Measurements from ENCODE around the gene FAHD2B. TPM values are rescaled to one million over a fixed set of nuclear protein-coding genes. Genes with fewer than 3 reads are reported as not detected.
"Not testable (repeated sequence)": the region's sequence is repeated elsewhere in the genome, so short reads cannot be mapped to it uniquely, and the experiment has no call there.

The FAHD2B gene, protein sequence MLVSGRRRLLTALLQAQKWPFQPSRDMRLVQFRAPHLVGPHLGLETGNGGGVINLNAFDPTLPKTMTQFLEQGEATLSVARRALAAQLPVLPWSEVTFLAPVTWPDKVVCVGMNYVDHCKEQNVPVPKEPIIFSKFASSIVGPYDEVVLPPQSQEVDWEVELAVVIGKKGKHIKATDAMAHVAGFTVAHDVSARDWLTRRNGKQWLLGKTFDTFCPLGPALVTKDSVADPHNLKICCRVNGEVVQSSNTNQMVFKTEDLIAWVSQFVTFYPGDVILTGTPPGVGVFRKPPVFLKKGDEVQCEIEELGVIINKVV
- 20.3 TPM for polyA plus RNA-seq (2013, experiment 1 of 2)
- polyA plus RNA-seq (2013, experiment 2 of 2) = 19.6 TPM

DNA sequence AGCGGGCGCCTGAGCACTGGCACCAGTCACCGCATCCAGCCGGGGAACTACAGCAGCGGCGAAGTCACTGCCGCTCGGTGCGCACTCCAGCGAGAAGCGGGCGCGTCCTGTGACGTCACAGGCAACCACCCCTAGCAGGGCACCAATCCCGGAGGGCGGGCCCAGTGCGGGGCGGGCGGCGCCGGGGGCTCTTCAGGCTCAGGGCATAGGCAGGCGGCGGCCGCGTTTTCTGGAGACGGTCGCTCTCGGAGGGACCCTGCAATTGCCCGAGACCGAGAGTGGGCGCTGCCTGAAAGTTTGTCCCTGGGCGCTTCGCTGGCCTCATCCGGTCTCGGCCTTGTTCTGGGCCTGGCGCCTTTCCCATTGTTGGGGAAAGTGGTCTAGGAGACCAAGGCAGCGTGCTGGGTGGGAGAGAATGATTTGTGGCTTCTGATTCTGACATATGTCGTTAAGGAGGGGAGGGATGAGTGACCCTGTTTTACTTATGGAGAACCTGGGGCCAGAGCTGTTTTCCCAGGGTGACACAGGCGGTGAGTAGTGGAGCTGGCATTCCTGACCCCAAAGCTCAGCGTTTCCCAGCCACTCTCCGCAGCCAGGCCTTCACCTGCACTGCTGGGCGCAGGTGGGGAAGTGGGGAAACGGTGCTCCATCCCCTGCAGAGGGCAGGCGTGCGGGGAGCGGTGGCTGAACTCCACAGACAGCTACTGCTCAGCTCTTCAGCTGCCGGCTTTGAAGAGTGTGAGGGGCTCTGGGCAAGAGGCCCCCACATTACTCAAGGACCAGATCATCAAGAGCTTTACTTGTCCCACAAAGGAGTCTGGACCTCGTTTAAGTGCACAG, at the start of gene FAHD2B:
Gene FAHD2B (minus strand): TSS at position 111 of the 840 bp plus-strand sequence. CDS start 3,176 bp downstream, outside the sequence.
- Histone ChIP-seq H3K4me3 (ENCODE audit: low read length in 2 of 2) (peak within 1 kb of the TSS; percentile 44 to 65), H2AK5ac (ENCODE audit: low read depth, low read length) (peak within 1 kb of the TSS; percentile 84), H3K4me2 (ENCODE audit: insufficient read depth, low read length, poor library complexity, severe bottlenecking) (peak within 1 kb of the TSS; percentile 45), H2AFZ (ENCODE audit: low read length) (peak within 1 kb of the TSS; percentile 81), H3K9ac (ENCODE audit: low read depth, low read length, poor library complexity) (peak within 1 kb of the TSS; percentile 44)
- not testable (repeated sequence) for H2BK12ac ChIP-seq (ENCODE audit: low read length); H2BK15ac ChIP-seq (ENCODE audit: low read length); H2BK120ac ChIP-seq (ENCODE audit: low read depth, low read length); H3K4ac ChIP-seq (ENCODE audit: low read length); H4K91ac ChIP-seq (ENCODE audit: low read depth, low read length, poor library complexity); H4K8ac ChIP-seq (ENCODE audit: low read depth, low read length); H2BK5ac ChIP-seq (ENCODE audit: low read length); H3K36me3 ChIP-seq (replicated peaks in 1 of 2; ENCODE audit: control insufficient read depth in 2 of 2, insufficient read depth in 2 of 2, low read length in 2 of 2); H3K14ac ChIP-seq (ENCODE audit: low read length); H3K9me3 ChIP-seq (replicated peaks in 1 of 2; ENCODE audit: control insufficient read depth in 2 of 2, insufficient read depth in 1 of 2, low read depth in 1 of 2, low read length in 2 of 2); H3K79me1 ChIP-seq (ENCODE audit: low read depth, low read length); H3K27me3 ChIP-seq (ENCODE audit: control insufficient read depth in 3 of 3, insufficient read depth in 3 of 3, low read depth in 1 of 3, low read length in 3 of 3); H3K4me1 ChIP-seq (ENCODE audit: control insufficient read depth in 2 of 2, insufficient read depth in 1 of 2, low read depth in 1 of 2, low read length in 2 of 2); H3K27ac ChIP-seq (replicated peaks; ENCODE audit: low read length); H3K23ac ChIP-seq (ENCODE audit: low read depth, low read length, poor library complexity); H3K18ac ChIP-seq (ENCODE audit: low read length)
- no CpG with 5 or more reads among the region's 48 CpGs for WGBS, 2 donors (ENCODE audit: extremely low coverage in 2 of 2, insufficient read length in 2 of 2, insufficient replicate concordance in 1 of 2)
- DNase-seq (ENCODE audit: low spot score) = peak; percentile 64

DNA sequence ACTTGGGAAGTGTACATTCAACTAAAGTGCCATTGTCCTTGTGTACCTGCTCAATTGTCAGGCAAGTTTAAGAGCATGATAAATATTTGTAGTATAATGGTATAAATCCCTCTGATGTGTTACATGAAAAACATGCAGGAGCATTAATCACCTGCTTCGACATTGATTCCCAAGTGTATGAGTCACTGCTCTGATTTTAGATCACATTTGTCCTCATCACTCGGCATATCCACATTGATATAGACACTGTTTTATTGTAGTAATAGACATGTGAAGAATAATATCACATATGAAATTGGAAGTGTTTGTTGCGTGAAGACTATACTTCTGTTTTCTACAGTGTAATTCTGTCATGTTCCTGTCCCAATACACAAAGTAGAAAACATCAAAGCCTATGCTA, 49.3 kb upstream of the FAHD2B start:
- H3K9me3 ChIP-seq (replicated peaks in 1 of 2; ENCODE audit: control insufficient read depth in 2 of 2, insufficient read depth in 1 of 2, low read depth in 1 of 2, low read length in 2 of 2) = not testable (repeated sequence)

DNA sequence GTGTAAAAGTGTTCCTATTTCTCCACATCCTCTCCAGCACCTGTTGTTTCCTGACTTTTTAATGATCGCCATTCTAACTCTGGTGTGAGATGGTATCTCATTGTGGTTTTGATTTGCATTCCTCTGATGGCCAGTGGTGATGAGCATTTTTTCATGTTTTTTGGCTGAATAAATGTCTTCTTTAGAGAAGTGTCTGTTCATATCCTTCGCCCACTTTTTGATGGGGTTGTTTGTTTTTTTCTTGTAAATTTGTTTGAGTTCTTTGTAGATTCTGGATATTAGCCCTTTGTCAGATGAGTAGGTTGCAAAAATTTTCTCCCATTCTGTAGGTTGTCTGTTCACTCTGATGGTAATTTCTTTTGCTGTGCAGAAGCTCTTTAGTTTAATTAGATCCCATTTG, 34.4 kb upstream of the FAHD2B start:
- H3K23ac ChIP-seq (ENCODE audit: low read depth, low read length, poor library complexity); H3K14ac ChIP-seq (ENCODE audit: low read length); H3K27me3 ChIP-seq (ENCODE audit: control insufficient read depth in 3 of 3, insufficient read depth in 3 of 3, low read depth in 1 of 3, low read length in 3 of 3); H2AK5ac ChIP-seq (ENCODE audit: low read depth, low read length); H3K4ac ChIP-seq (ENCODE audit: low read length); H3K9ac ChIP-seq (ENCODE audit: low read depth, low read length, poor library complexity); DNase-seq (ENCODE audit: low spot score); H2BK12ac ChIP-seq (ENCODE audit: low read length); H2AFZ ChIP-seq (ENCODE audit: low read length); H2BK5ac ChIP-seq (ENCODE audit: low read length); H2BK15ac ChIP-seq (ENCODE audit: low read length); H4K8ac ChIP-seq (ENCODE audit: low read depth, low read length); H3K4me3 ChIP-seq (ENCODE audit: low read length in 2 of 2); H3K9me3 ChIP-seq (replicated peaks in 1 of 2; ENCODE audit: control insufficient read depth in 2 of 2, insufficient read depth in 1 of 2, low read depth in 1 of 2, low read length in 2 of 2); H3K79me1 ChIP-seq (ENCODE audit: low read depth, low read length); H3K4me2 ChIP-seq (ENCODE audit: insufficient read depth, low read length, poor library complexity, severe bottlenecking); H2BK120ac ChIP-seq (ENCODE audit: low read depth, low read length); H3K27ac ChIP-seq (replicated peaks; ENCODE audit: low read length); H3K36me3 ChIP-seq (replicated peaks in 1 of 2; ENCODE audit: control insufficient read depth in 2 of 2, insufficient read depth in 2 of 2, low read length in 2 of 2); H3K4me1 ChIP-seq (ENCODE audit: control insufficient read depth in 2 of 2, insufficient read depth in 1 of 2, low read depth in 1 of 2, low read length in 2 of 2); H3K18ac ChIP-seq (ENCODE audit: low read length); H4K91ac ChIP-seq (ENCODE audit: low read depth, low read length, poor library complexity): not testable (repeated sequence)
- WGBS, 2 donors (ENCODE audit: extremely low coverage in 2 of 2, insufficient read length in 2 of 2, insufficient replicate concordance in 1 of 2) = no CpG with 5 or more reads among the region's 2 CpGs

More for the DNA sequence above, 49.3 kb upstream of the FAHD2B start:
- H3K4me1 ChIP-seq (ENCODE audit: control insufficient read depth in 2 of 2, insufficient read depth in 1 of 2, low read depth in 1 of 2, low read length in 2 of 2); H2BK5ac ChIP-seq (ENCODE audit: low read length); H3K27me3 ChIP-seq (ENCODE audit: control insufficient read depth in 3 of 3, insufficient read depth in 3 of 3, low read depth in 1 of 3, low read length in 3 of 3); H3K9ac ChIP-seq (ENCODE audit: low read depth, low read length, poor library complexity); DNase-seq (ENCODE audit: low spot score); H3K79me1 ChIP-seq (ENCODE audit: low read depth, low read length); H4K8ac ChIP-seq (ENCODE audit: low read depth, low read length); H2BK120ac ChIP-seq (ENCODE audit: low read depth, low read length); H3K4ac ChIP-seq (ENCODE audit: low read length); H3K18ac ChIP-seq (ENCODE audit: low read length); H3K23ac ChIP-seq (ENCODE audit: low read depth, low read length, poor library complexity); H4K91ac ChIP-seq (ENCODE audit: low read depth, low read length, poor library complexity); H3K4me3 ChIP-seq (ENCODE audit: low read length in 2 of 2); H3K27ac ChIP-seq (replicated peaks; ENCODE audit: low read length); H2AFZ ChIP-seq (ENCODE audit: low read length); H2AK5ac ChIP-seq (ENCODE audit: low read depth, low read length); H3K4me2 ChIP-seq (ENCODE audit: insufficient read depth, low read length, poor library complexity, severe bottlenecking); H3K14ac ChIP-seq (ENCODE audit: low read length); H2BK15ac ChIP-seq (ENCODE audit: low read length); H2BK12ac ChIP-seq (ENCODE audit: low read length): not testable (repeated sequence)
- no CpG with 5 or more reads among the region's 3 CpGs for WGBS, 2 donors (ENCODE audit: extremely low coverage in 2 of 2, insufficient read length in 2 of 2, insufficient replicate concordance in 1 of 2)
- peaks cover 0 to 22% of the 10 kb centered on the region in 2 donors for H3K36me3 ChIP-seq (replicated peaks in 1 of 2; ENCODE audit: control insufficient read depth in 2 of 2, insufficient read depth in 2 of 2, low read length in 2 of 2)

DNA sequence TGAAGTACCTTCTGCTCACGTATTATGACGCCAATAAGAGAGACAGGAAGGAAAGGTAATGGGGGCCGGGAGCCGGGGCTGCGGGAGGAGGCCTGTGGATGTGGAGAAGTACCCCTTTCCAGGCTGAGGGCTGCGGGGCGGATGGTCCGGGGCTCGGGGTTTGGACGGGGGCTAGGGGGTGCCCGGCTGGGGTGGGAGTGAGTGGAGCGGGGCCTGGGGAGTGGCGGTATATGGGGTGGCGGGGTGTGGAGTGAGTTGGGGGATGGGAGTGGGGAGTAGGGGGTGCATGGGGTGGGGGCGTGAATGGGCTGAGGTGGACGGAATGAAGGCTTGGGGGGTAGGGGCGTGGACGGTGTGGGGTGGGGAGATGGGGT, 19.2 kb upstream of the FAHD2B start:
- H3K4ac ChIP-seq (ENCODE audit: low read length); H3K9me3 ChIP-seq (replicated peaks in 1 of 2; ENCODE audit: control insufficient read depth in 2 of 2, insufficient read depth in 1 of 2, low read depth in 1 of 2, low read length in 2 of 2); H2BK12ac ChIP-seq (ENCODE audit: low read length); H3K4me1 ChIP-seq (ENCODE audit: control insufficient read depth in 2 of 2, insufficient read depth in 1 of 2, low read depth in 1 of 2, low read length in 2 of 2); DNase-seq (ENCODE audit: low spot score); H3K27me3 ChIP-seq (ENCODE audit: control insufficient read depth in 3 of 3, insufficient read depth in 3 of 3, low read depth in 1 of 3, low read length in 3 of 3); H4K8ac ChIP-seq (ENCODE audit: low read depth, low read length); H3K79me1 ChIP-seq (ENCODE audit: low read depth, low read length); H2AK5ac ChIP-seq (ENCODE audit: low read depth, low read length); H4K91ac ChIP-seq (ENCODE audit: low read depth, low read length, poor library complexity); H3K18ac ChIP-seq (ENCODE audit: low read length); H3K14ac ChIP-seq (ENCODE audit: low read length); H2BK5ac ChIP-seq (ENCODE audit: low read length); H2BK120ac ChIP-seq (ENCODE audit: low read depth, low read length); H3K23ac ChIP-seq (ENCODE audit: low read depth, low read length, poor library complexity); H2BK15ac ChIP-seq (ENCODE audit: low read length); H3K36me3 ChIP-seq (replicated peaks in 1 of 2; ENCODE audit: control insufficient read depth in 2 of 2, insufficient read depth in 2 of 2, low read length in 2 of 2): not testable (repeated sequence)
- Histone ChIP-seq H3K27ac (replicated peaks; ENCODE audit: low read length) (peak overlapping the region; percentile 71), H3K4me3 (ENCODE audit: low read length in 2 of 2) (peak overlapping the region; percentile 65 to 94), H3K9ac (ENCODE audit: low read depth, low read length, poor library complexity) (peak overlapping the region; percentile 70), H3K4me2 (ENCODE audit: insufficient read depth, low read length, poor library complexity, severe bottlenecking) (peak overlapping the region; percentile 54), H2AFZ (ENCODE audit: low read length) (peak overlapping the region; percentile 100)
- no CpG with 5 or more reads among the region's 18 CpGs for WGBS, 2 donors (ENCODE audit: extremely low coverage in 2 of 2, insufficient read length in 2 of 2, insufficient replicate concordance in 1 of 2)

Measured in neuronal stem cell (in vitro differentiated cells).